Thyroid gland (tissue), 4 donors: ENCODE results near the gene KCNAB1. TPM values are rescaled to one million over a fixed set of nuclear protein-coding genes. Genes with fewer than 3 reads are reported as not detected.

ENCODE experiments used
- DNase-seq, 2 donors: peaks; one replicate each; pipeline ENCODE4 v3.0.0-alpha.2; 2019
- H3K27ac ChIP-seq, 3 donors: fragments of 200-600 bp; sonication (generic); 1 replicate in 2 of 3; 2 replicates in 1 of 3; pipeline ENCODE4 v1.5.1; 2016 to 2019; ENCODE audit warnings: mild to moderate bottlenecking in 1 of 3, moderate library complexity in 1 of 3
- H3K27me3 ChIP-seq: fragments of 200-600 bp; sonication (generic); one replicate; pipeline ENCODE4 v1.5.1; 2019
- H3K36me3 ChIP-seq, 2 donors: fragments of 200-600 bp; sonication (generic); one replicate each; pipeline ENCODE4 v1.5.1; 2016 to 2019
- H3K4me1 ChIP-seq, 2 donors: fragments of 200-600 bp; sonication (generic); one replicate each; pipeline ENCODE4 v1.5.1; 2017 to 2019
- H3K4me3 ChIP-seq, 3 donors: fragments of 200-600 bp; sonication (generic); replicated peaks in 1 of 3; 1 replicate in 2 of 3; 2 replicates in 1 of 3; pipeline ENCODE4 v1.5.1; 2016; ENCODE audit warnings: mild to moderate bottlenecking in 1 of 3
- H3K9me3 ChIP-seq: fragments of 200-600 bp; sonication (generic); one replicate; pipeline ENCODE4 v1.5.1; 2017
- POLR2A ChIP-seq, 2 donors: fragments of 450-650 bp; IDR thresholded peaks; one replicate each; pipeline ENCODE4 v1.6.1; 2017; ENCODE audit warnings: antibody characterized with exemption in 2 of 2, mild to moderate bottlenecking in 2 of 2, moderate library complexity in 1 of 2
- WGBS, 2 donors: methylation state at CpG; one replicate each; pipeline ENCODE4 v1.1.5; 2017; 5-methylcytosine and 5-hydroxymethylcytosine counted together
- intact Hi-C: fragments of 100-400 bp; cut with DNase I; formaldehyde crosslinking; loops from one replicate; pipeline ENCODE4 v1.15.1; 2023
- total RNA-seq, 4 donors: library from RNA; depleted of rRNA; stranded (reverse); fragments of >200 nt; gene quantifications; one replicate each; pipeline ENCODE4 v1.2.3, GENCODE V29; 2016
- TF ChIP-seq, protein P1 (sequence below), 6 experiments: fragments of 200-600 bp in 3 of 6; fragments of 450-650 bp in 3 of 6; sonication (generic) in 3 of 6; IDR thresholded peaks; one replicate each; pipeline ENCODE4 v1.5.1; 2016 to 2019; ENCODE audit warnings: antibody characterized with exemption in 6 of 6, mild to moderate bottlenecking in 2 of 6, inconsistent platforms in 1 of 6, moderate library complexity in 1 of 6

The KCNAB1 gene
- total RNA-seq, 4 donors from 2014 or later = 19.3 to 26.1 (median 22.9) TPM

DNA sequence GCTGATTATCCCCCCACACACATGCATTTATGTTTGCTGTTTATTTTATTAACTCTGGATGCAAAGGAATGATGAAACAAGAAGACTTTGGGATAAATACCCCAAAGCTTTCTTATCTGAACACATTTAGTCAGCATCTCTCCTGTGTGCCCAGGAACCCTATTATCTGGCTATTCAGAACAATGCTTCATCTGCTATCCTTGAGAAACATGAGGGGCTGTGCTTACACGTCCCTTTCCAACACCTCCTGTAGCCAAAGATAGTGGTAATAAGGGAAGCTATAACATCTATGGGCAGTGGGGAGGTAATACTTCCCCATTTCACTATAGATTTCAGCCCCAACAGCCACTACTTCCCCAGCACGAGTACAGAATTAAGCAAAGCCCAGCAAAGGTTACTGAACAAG is 339.8 kb downstream of the KCNAB1 start:
- H3K27ac ChIP-seq = no peak overlapping the region
- peaks cover 6 to 14% of the 10 kb centered on the region in 2 donors for H3K4me1 ChIP-seq
- intact Hi-C loops = no loop called here
- DNase-seq = no peak
- TF ChIP-seq POLR2A (IDR thresholded peaks at IDR 0.05) = no peak
- H3K9me3 ChIP-seq = no peaks in the 10 kb centered on the region
- H3K36me3 ChIP-seq = no peaks in the 10 kb centered on the region
- 80 to 84% methylated on average over 2 of the region's 2 CpGs for WGBS, 2 donors
- H3K4me3 ChIP-seq = no peak overlapping the region
- H3K27me3 ChIP-seq = no peaks in the 10 kb centered on the region

DNA sequence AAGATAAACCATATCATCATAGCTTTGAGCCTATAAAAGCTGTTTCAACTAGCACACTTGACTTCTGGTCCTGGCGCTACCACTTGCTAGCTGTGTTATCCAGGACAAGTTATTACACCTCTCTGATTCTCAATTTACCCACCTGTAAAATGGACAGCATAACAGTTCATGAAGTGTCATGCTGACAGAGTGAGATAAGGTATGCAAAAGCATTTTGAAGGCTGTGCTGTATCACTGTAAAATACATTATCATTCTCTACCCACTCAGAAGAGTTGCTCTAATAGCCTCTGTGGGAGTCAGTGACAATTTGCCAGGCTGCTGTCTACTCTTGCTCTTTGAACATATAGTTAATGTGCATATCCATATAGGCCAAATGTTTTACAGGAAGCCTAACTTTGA is 341.5 kb downstream of the KCNAB1 start:
- no peak for DNase-seq
- Histone ChIP-seq H3K4me1 (peaks cover 10% of the 10 kb centered on the region in 2 donors), H3K36me3 (no peaks in the 10 kb centered on the region), H3K4me3 (no peak overlapping the region), H3K27ac (no peak overlapping the region), H3K9me3 (no peaks in the 10 kb centered on the region), H3K27me3 (no peaks in the 10 kb centered on the region)
- 97 to 100% methylated on average over 1 of the region's 1 CpG for WGBS, 2 donors
- TF ChIP-seq POLR2A (IDR thresholded peaks at IDR 0.05) = no peak
- TF ChIP-seq, protein P1, sequence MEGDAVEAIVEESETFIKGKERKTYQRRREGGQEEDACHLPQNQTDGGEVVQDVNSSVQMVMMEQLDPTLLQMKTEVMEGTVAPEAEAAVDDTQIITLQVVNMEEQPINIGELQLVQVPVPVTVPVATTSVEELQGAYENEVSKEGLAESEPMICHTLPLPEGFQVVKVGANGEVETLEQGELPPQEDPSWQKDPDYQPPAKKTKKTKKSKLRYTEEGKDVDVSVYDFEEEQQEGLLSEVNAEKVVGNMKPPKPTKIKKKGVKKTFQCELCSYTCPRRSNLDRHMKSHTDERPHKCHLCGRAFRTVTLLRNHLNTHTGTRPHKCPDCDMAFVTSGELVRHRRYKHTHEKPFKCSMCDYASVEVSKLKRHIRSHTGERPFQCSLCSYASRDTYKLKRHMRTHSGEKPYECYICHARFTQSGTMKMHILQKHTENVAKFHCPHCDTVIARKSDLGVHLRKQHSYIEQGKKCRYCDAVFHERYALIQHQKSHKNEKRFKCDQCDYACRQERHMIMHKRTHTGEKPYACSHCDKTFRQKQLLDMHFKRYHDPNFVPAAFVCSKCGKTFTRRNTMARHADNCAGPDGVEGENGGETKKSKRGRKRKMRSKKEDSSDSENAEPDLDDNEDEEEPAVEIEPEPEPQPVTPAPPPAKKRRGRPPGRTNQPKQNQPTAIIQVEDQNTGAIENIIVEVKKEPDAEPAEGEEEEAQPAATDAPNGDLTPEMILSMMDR (IDR thresholded peaks at IDR 0.05) = no peak
- intact Hi-C loops = no loop called here

DNA sequence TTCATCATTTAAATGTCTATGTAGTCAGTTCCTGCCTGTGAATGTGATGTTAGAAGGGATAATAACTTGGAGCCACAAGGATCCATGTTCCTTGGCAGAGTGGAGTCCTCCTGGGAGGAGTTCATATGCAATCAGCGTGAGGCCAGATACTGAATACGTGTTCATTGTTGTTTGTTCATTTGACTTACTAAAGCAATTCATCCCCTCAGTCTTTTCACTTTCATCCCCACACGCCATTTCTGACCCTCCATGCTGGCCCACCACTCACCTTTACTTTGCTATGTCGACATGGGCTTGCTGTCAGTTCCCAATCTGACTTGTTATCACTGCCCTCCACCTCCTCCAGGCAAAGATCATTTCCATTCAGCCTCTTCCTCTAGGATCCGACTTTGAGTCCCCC is 342.7 kb downstream of the KCNAB1 start:
- DNase-seq = no peak
- Histone ChIP-seq H3K36me3 (no peaks in the 10 kb centered on the region), H3K4me1 (peaks cover 7% of the 10 kb centered on the region in 2 donors), H3K27ac (no peak overlapping the region), H3K9me3 (no peaks in the 10 kb centered on the region), H3K27me3 (no peaks in the 10 kb centered on the region), H3K4me3 (no peak overlapping the region)
- intact Hi-C loops = no loop called here
- 74 to 78% methylated on average over 5 of the region's 5 CpGs for WGBS, 2 donors
- TF ChIP-seq, protein P1 (IDR thresholded peaks at IDR 0.05) = no peak
- no peak for TF ChIP-seq POLR2A (IDR thresholded peaks at IDR 0.05)

- WGBS, 2 donors = 53 to 61% methylated on average over 3 of the region's 3 CpGs
- no peak for TF ChIP-seq POLR2A (IDR thresholded peaks at IDR 0.05)
- TF ChIP-seq, protein P1 (IDR thresholded peaks at IDR 0.05) = no peak
- DNase-seq = no peak
- H3K4me1 ChIP-seq = peaks cover 17 to 24% of the 10 kb centered on the region in 2 donors
- H3K4me3 ChIP-seq = no peak overlapping the region
- no peaks in the 10 kb centered on the region for H3K36me3 ChIP-seq
- intact Hi-C loops = no loop called here
- H3K27ac ChIP-seq = peak overlapping the region in 2 of 3 donors; percentile 19 to 44
- no peaks in the 10 kb centered on the region for H3K27me3 ChIP-seq
- H3K9me3 ChIP-seq = no peaks in the 10 kb centered on the region
Measured at GRCh38 chr3:156465194-156465593, 344.8 kb downstream of the KCNAB1 start.

GRCh38 chr3:156469456-156469855 is 349.1 kb downstream of the KCNAB1 start:
- Histone ChIP-seq H3K36me3 (no peaks in the 10 kb centered on the region), H3K27me3 (no peaks in the 10 kb centered on the region), H3K9me3 (no peaks in the 10 kb centered on the region), H3K4me1 (peaks cover 41 to 47% of the 10 kb centered on the region in 2 donors), H3K27ac (peak overlapping the region; percentile 66 to 79 (median 71)), H3K4me3 (no peak overlapping the region)
- intact Hi-C loops = no loop called here
- TF ChIP-seq, protein P1 (IDR thresholded peaks at IDR 0.05) = no peak
- no peak for TF ChIP-seq POLR2A (IDR thresholded peaks at IDR 0.05)
- DNase-seq = no peak

GRCh38 chr3:156471431-156471830 is 351.1 kb downstream of the KCNAB1 start:
- no peak overlapping the region for H3K4me3 ChIP-seq
- H3K27me3 ChIP-seq = no peaks in the 10 kb centered on the region
- 35 to 44% methylated on average over 3 of the region's 3 CpGs for WGBS, 2 donors
- H3K27ac ChIP-seq = peak overlapping the region; percentile 28 to 79 (median 68)
- intact Hi-C loops = no loop called here
- no peaks in the 10 kb centered on the region for H3K36me3 ChIP-seq
- DNase-seq = no peak
- no peaks in the 10 kb centered on the region for H3K9me3 ChIP-seq
- peaks cover 34 to 40% of the 10 kb centered on the region in 2 donors for H3K4me1 ChIP-seq
- TF ChIP-seq, protein P1 (IDR thresholded peaks at IDR 0.05) = no peak
- no peak for TF ChIP-seq POLR2A (IDR thresholded peaks at IDR 0.05)
